Fibroblast of mammary gland (primary cell): ENCODE data around the gene CEMIP2.
"Not testable (repeated sequence)": the region's sequence is repeated elsewhere in the genome, so short reads cannot be mapped to it uniquely, and the experiment has no call there.

Experiments used
- DNase-seq: peaks from one replicate; pipeline ENCODE4 v3.0.0-alpha.2; 2010; ENCODE audit warnings: low read depth
- H3K4me3 ChIP-seq: 2 replicates; pipeline ENCODE4 v1.5.1; 2011; ENCODE audit warnings: low read depth, mild to moderate bottlenecking, low read length, moderate library complexity; ENCODE audit not compliant: control insufficient read depth
- TF ChIP-seq, protein P1 (sequence below): conservative IDR thresholded peaks from 2 replicates; pipeline ENCODE4 v1.5.1; 2011; ENCODE audit warnings: low read depth, low read length, inconsistent platforms; ENCODE audit not compliant: control insufficient read depth, insufficient read depth

The CEMIP2 gene

DNA sequence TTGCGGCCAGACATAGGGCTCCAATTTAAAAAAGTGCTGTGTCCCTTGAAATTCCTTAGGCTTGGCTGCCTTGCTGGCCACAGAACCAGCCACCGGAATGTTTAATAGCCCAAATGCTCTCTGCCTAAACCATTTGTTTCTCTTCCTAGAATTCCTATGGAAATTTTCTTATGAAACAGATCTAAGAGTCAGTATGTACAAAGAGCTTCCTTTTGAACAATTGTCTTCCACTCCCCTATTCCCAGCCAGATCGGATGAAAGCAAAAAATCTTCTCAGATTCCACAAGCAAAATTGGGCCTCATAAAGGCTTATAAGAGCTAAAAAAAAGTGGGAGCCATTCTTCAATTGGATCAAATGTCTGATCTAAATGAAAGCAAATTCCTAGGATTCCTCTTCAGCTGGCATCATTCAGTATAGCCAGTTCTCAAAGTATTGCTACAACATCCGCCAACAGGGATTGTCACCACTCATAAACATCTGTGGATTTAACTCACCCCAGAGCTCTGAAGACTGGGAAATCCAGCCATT, 104.3 kb downstream of the CEMIP2 start:
- H3K4me3 ChIP-seq: no peak overlapping the region
- TF ChIP-seq, protein P1, sequence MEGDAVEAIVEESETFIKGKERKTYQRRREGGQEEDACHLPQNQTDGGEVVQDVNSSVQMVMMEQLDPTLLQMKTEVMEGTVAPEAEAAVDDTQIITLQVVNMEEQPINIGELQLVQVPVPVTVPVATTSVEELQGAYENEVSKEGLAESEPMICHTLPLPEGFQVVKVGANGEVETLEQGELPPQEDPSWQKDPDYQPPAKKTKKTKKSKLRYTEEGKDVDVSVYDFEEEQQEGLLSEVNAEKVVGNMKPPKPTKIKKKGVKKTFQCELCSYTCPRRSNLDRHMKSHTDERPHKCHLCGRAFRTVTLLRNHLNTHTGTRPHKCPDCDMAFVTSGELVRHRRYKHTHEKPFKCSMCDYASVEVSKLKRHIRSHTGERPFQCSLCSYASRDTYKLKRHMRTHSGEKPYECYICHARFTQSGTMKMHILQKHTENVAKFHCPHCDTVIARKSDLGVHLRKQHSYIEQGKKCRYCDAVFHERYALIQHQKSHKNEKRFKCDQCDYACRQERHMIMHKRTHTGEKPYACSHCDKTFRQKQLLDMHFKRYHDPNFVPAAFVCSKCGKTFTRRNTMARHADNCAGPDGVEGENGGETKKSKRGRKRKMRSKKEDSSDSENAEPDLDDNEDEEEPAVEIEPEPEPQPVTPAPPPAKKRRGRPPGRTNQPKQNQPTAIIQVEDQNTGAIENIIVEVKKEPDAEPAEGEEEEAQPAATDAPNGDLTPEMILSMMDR: no peak
- DNase-seq: no peak

DNA sequence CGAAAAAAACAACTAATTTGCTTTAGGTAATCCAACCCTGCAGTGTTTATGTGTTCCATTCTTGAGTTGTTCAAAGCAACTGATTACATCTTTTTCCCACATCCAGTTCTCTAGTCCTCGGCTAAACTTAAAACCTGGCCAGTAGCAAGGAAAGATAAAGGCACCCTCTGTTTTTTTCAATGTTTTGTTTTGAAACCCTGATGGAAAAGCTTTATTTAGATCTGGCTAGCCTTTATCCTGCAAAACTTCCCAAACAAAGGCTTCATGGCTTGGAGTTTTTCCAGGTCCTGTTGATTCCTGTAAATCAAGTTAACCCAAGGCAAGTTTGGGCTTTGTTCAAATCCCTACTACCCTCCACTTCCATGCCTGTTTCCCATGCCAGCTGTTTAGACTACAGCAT, 105.1 kb downstream of the CEMIP2 start:
- TF ChIP-seq, protein P1: no peak
- DNase-seq: no peak
- H3K4me3 ChIP-seq: no peak overlapping the region

DNA sequence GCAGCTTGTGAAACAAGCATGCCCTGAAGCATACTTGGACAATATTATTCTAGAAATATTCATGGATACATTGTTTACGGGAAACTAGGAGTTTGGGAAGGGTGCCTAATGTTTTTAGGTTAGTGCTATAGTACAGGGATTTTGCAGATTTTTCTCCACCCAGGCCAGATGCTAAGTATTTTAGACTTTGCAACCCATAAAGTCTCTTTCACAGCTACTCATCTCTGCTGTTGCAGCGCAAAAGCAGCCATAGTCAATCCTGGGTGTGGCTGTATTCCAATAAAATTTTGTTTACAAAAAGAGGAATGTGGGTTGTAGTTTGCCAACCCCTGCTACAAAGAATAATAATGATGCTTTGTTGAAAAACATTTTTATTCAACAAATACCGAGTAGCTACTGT, 106.2 kb downstream of the CEMIP2 start:
- no peak for DNase-seq
- H3K4me3 ChIP-seq: no peak overlapping the region
- TF ChIP-seq, protein P1: no peak

GRCh38 chr9:71657276-71657675, 111.0 kb downstream of the CEMIP2 start:
- not testable (repeated sequence) for DNase-seq, H3K4me3 ChIP-seq

DNA sequence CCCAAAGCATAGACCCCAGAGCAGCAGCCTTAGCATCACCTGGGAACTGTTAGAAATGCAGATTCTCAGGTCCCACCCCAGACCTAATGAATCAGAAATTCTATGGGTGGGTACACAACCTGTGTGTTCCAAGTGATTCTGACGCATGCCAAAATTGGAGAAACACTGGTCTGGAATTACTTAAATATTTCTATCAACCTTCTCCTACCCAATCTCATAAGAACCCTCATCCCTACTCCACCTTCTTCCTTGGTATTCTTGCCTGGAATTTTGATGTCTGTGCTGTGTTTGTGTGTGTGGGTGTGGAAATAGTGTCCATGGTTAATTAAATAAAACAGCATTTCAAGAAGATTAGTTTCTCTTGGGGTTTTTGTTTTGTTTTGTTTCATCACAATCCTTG, 111.8 kb downstream of the CEMIP2 start:
- H3K4me3 ChIP-seq: no peak overlapping the region
- no peak for DNase-seq
- TF ChIP-seq, protein P1: no peak

- no peak overlapping the region for H3K4me3 ChIP-seq
These were observed 112.5 kb downstream of the CEMIP2 start for GRCh38 chr9:71655778-71656177.

DNA sequence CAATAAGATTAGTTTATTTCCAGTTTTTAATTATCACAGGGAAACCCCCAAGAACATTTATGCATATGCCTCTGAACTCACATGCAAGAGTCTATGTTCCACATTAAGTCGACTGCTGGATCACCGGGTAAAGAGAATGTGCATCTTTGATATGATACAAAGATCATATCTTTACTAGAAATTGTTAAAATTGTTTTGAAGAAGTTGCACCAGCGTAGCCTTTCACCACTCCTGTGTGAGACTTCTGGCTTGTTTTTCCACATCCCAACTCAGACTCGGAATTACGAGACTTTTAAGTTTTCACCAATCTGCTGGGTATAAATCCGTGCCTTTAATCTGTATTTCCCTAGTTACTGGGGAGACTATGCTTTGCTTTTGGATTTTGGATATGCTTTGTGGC, 113.2 kb downstream of the CEMIP2 start:
- TF ChIP-seq, protein P1: no peak
- DNase-seq: no peak
- no peak overlapping the region for H3K4me3 ChIP-seq

More at GRCh38 chr9:71655778-71656177, 112.5 kb downstream of the CEMIP2 start:
- TF ChIP-seq, protein P1: no peak
- DNase-seq: no peak
